Posterior vena cava (tissue), 2 donors: ENCODE data around the gene TMEM18. TPM values are rescaled to one million over a fixed set of nuclear protein-coding genes. Genes with fewer than 3 reads are reported as not detected.
"Not testable (repeated sequence)": the region's sequence is repeated elsewhere in the genome, so short reads cannot be mapped to it uniquely, and the experiment has no call there.

ENCODE experiments used
- DNase-seq: peaks from one replicate; pipeline ENCODE4 v3.0.0-alpha.2; 2020; ENCODE audit warnings: low spot score
- intact Hi-C, 2 donors: fragments of 100-400 bp; cut with DNase I; formaldehyde crosslinking; loops; one replicate each; pipeline versions ENCODE4 v1.14.1 to v1.14.2; 2022 to 2023
- long read RNA-seq, 2 donors: library from polyadenylated mRNA; unstranded; transcript quantifications; one replicate each; pipeline ENCODE4 v2.0.0, GENCODE V29; 2020 to 2021
- total RNA-seq, 2 donors: library from RNA; stranded (reverse); fragmentation: NEBNext Ultra II Directional; extraction: Animal tissue kit (Norgen Biotek cat#: 25700); gene quantifications; one replicate each; pipeline ENCODE4 v1.2.1, GENCODE V29; 2021
- donor health status: DM: yes; HTN: yes; CAD: no.
- donor health status: DM: yes; HTN: yes; CAD: no.

TMEM18 gene
- 10 to 100 TPM; 15.7 to 19.2 TPM for total RNA-seq
- long read RNA-seq, donor 1, transcript TMEM18-201 (5 exons, 2,762 nt) = major isoform, 7 of 13 reads
- long read RNA-seq, donor 1, partial matches to known transcripts = 0 of 13 reads
- long read RNA-seq, donor 1, other reads (novel, unspliced or antisense) = 4 of 13 reads
- long read RNA-seq, donor 2, transcript TMEM18-205 (6 exons, 2,572 nt) = minor isoform, 15 of 58 reads
- long read RNA-seq, donor 2, transcript TMEM18-201 (5 exons, 2,762 nt) = major isoform, 26 of 58 reads
- long read RNA-seq, donor 2, partial matches to known transcripts = 8 of 58 reads
- long read RNA-seq, donor 2, other reads (novel, unspliced or antisense) = 9 of 58 reads

GRCh38 chr2:677056-677958 lies at the start of gene TMEM18:
Gene TMEM18, minus strand, starts transcription at chr2:677406. Its CDS starts 61 bp downstream, at chr2:677345.
- no peak for DNase-seq
- intact Hi-C loops = loop anchor here in 1 of 2 donors (5.0 kb wide), 1 partner anchor 1140 kb away; no protein-coding TSS in a partner anchor

- DNase-seq = no peak
- intact Hi-C loops = no loop called here
These were observed 49.0 kb upstream of the TMEM18 start for GRCh38 chr2:726169-726568.

DNA sequence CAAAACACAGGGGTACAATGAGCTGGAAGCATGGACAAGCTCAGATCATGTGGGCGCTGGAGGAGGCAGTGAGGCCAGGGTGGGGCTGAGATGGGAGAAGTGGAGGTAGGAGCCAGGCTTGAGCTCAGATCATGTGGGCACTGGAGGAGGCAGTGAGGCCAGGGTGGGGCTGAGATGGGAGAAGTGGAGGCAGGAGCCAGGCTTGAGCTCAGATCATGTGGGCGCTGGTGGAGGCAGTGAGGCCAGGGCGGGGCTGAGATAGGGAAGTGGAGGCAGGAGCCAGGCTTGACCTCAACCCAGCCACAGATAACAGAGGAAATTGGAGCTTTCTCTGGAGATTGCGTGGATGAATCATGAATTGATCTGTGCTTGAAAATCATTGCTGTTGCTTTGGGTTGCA lies 48.3 kb upstream of the TMEM18 start:
- DNase-seq = no peak
- intact Hi-C loops = no loop called here

DNA sequence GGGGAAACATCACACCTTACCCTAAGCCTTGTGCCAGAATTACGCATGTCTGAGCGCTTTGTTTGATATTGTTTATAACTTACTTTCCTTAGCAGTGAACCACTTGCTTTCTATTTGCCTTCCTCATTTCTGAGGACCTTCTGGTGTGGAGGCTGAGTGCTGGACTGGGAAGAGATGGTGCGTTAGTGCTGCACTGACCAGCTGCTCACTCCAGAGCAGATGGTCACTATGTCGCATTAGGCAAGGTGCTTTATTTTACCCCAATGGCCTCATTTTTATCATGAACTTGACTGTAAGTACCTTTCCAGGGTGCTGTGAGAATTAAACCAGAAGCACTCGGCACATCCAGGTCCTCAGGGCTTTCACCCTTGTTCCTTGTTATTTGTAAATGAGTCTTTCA lies 46.6 kb upstream of the TMEM18 start:
- intact Hi-C loops = no loop called here
- DNase-seq = no peak

DNA sequence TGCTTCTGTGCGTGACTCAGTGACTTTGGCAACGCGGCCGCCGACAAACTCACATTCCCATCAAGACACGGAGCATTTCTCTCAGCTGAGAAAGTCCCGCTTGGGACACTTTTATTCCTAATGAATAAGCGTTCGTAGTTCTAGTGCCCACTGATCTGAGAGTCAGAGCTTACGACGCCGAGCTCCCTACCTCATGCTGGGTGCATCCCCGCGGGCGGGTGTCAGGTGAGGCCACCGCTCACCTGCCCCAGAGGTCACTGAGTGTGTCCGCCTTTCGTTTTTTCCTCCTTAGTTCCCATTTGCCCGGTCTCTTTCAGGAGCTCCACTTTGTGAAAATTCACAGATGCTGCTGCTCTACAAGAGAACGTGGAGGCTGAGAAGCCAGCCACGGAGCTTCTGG lies 43.6 kb upstream of the TMEM18 start:
- intact Hi-C loops = no loop called here
- DNase-seq = no peak

GRCh38 chr2:719734-720133 lies 42.5 kb upstream of the TMEM18 start:
- no peak for DNase-seq
- intact Hi-C loops = no loop called here

DNA sequence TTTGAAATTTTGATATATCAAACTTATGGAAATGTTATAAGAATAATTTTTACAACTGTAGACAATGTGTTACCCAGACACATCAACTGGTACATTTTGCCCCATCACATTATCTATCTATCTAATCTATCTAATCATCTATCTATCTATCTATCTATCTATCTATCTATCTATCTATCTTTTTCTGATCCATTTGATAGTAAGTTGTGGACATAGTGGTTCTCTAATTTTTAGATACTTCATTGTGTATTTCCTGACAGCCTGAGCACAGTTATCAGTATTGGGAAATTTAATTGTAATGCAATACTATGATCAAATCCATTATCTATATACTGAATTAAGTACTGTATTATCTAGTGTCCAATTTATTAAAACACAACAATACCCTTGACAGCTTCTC lies 42.0 kb upstream of the TMEM18 start:
- DNase-seq = no peak
- intact Hi-C loops = no loop called here

GRCh38 chr2:717661-718060 lies 40.5 kb upstream of the TMEM18 start:
- DNase-seq = no peak
- intact Hi-C loops = no loop called here

- no peak for DNase-seq
- intact Hi-C loops = no loop called here
These were observed 38.8 kb upstream of the TMEM18 start for GRCh38 chr2:715854-716560.

GRCh38 chr2:715038-715437 lies 37.8 kb upstream of the TMEM18 start:
- no peak for DNase-seq
- intact Hi-C loops = no loop called here

DNA sequence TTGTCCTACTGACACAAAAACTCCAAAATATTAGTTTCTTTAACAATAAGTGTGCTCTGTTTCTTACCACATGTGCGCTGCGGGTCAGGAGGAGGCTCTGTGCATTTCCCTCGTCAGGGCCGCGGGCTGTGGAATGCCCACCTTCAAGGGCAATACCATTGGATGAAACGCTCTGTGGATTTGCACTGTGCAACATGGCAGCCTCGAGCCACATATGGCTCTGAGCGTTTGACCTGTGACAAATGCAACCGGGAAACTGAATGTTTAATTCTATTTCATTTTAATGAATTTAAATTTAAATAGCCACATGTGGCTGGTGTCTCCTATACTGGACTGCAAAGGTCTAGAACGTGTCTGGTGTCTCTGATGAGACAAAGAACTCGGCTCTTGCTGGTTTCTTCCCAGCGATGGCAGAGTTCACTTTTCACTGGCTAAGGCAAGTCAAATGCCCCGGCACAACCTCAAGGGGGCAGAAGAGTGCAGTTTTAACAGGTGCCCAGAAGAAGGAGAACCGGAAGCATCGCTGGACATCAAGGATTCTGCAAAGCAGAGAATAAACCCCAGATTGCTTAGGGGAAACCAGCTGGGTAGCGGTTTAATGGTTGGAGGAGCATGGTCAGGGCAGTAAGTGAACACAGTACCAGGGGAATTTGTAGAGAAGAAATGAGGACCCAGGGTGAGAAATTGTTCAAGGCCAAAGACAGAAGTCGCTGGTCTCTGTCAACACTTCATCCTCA lies 37.0 kb upstream of the TMEM18 start:
- intact Hi-C loops = no loop called here
- DNase-seq = no peak

DNA sequence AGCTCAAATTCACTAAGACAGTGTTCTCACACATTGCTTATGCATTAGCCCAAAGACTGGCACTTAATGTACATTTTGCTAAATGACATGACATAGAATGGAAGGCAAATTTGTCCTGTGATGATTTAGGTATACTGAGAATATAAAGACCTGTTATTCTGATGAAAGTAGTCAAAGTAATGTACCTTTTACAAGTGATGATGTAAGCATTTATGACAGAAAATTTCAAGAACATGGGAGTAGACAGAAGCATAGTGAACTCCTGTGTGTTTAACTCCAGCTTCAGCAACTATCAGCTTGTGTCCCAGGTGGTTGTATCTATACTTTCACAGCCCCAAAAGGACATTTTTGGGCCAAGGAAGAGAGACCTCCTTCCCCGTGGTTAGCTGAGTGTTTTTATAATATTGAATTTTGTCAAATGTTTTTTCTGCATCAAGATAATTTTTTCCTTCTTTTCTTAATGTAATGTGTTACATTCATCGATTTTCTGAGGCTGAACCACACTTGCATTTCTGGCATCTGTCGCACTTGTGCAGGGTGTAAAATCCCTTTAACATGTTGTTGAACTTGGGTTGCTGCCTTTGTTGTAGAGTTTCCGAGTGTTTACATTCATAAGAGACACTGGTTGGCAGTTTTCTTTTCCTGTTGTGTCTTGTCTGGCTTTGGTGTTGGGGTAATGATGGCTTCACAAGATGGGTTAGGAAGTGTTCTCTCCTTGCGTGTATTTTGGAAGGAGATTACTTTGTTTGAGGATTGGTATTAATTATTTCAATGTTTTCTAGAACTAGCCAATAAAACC lies 33.9 kb upstream of the TMEM18 start:
- intact Hi-C loops = no loop called here
- DNase-seq = no peak

DNA sequence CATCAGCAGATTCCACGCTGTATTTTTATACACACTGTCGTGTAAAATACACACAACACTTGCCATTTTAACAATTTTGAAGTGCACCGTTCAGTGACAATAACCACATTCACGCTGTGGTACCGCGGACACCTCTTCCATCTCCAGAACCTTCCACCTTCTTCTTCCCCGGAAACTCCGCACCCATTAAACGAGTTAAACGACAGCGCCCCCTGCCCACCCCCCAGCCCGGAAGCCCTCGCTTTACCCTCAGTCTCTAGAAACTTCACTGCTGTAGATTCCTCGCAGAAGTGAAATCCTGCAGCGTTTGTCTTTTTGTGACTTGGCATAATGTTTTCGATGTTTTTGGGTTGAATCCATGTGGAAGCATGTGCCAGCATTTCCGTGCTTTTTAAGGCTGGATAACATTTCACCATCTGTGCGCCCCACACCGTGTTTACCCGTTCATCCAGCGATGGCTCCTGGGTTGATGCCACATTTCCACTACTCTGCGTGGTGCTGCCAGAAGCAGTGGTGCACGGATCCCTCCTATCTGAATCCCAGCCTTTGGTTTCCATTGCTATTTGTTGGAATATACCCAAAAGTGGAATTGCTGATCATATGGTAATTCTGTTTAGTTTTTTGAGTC lies 32.0 kb upstream of the TMEM18 start:
- DNase-seq = no peak
- intact Hi-C loops = no loop called here

DNA sequence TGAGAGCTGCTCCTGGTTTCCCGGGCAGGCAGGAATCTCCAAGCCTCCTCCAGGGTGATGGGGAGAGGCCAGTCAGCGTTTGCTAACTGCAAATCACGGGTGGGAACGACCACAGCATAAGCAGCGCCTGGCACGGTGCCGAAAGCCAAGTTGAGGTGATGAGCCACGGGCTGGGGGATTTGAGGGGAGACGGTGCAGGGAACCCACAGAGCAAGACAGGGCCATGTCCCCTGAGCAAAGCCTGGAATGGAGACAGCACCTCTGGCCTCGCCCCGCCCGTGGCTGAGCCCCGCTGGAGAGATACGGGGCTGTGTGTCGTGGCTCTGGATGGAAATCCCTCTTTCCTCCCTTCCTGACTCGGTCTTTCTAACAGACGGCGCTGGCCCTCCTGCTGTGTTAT lies 31.5 kb upstream of the TMEM18 start:
- intact Hi-C loops = no loop called here
- no peak for DNase-seq

GRCh38 chr2:705971-706511 lies 28.8 kb upstream of the TMEM18 start:
- intact Hi-C loops = no loop called here
- DNase-seq = no peak

DNA sequence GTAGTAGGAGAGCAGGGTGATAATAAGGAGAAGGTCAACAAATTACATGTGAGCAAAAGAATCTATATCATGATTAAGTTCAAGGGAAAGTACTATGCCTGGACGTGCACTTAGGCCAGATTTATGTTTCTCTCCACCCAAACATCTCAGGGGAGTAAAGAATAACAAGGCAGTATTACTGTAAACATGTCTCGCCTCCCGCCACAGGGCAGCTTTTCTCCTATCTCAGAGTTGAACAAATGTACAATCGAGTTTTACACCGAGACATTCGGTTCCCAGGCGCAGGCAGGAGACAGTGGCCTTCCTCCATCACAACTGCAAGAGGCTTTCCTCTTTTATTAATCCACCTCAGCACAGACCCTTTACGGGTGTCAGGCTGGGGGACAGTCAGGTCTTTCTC lies 25.6 kb upstream of the TMEM18 start:
- DNase-seq, intact Hi-C loops: not testable (repeated sequence)

DNA sequence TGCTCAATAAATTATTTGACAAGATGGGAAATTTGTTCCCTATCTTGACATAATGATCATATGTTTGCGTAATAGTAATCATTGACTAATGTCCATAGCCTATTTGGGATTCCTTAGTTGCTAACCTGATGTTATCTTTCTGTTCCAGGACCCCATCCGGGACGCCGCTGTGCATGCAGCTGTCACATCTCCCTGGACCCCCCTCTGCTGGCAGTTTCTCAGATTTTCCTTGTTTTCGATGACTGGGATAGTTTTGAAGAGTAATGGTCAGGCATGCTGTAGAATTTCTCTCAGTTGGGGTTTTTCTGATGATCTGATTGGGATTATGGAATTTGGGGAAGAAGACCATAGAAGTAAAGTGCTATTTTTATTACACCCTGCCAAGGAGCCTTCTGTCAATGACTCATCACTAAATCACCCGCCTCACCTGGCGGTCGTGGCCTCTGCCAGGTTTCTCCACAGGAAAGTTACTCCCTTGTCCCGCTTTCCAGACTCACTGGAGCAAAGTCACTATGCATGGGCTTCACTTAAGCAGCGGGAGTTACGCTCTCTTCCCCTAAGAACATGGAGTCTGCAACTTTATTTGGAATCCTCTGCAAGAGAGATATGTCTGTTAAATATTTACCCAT lies 19.9 kb upstream of the TMEM18 start:
- intact Hi-C loops = no loop called here
- no peak for DNase-seq
